ENCODE results near the gene AXIN2.

DNA sequence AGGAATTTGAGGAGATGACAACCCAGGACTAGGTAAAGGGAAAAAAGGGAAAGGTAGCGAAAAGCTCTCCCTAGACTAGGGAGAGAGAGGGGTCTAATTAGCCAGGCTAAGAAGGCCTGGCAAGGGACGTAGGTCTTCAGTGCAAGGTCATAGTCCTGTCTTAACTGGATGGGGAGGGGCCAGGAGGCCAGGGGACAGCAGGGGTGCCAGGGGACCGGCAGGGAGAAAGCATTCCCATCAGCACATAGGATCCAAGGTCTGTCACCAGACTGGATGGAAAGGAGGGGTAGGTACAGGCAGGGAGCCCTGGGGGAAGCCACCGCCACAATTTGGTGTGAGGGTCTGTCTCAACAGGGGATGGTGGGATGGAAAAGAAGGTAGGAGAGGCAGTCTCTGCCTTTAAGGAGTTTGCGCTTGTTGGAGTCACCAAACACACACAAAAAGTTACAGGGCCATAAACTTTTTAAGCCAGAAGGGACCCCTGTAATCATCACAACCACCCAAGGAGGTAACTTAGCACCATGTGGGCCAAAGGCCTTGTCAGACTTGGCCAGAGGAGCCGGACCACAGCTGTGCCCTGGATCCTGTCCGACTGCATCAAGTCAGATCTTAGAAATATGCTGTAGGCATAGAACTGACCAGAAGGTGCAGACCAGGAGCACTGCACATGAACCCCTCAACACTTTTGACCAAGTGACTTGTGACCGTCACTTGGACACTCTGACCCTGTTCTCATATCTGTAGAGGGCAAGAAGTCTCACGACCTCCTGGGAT lies 10.0 kb downstream of the AXIN2 start:
- TF ChIP-seq, protein P1, sequence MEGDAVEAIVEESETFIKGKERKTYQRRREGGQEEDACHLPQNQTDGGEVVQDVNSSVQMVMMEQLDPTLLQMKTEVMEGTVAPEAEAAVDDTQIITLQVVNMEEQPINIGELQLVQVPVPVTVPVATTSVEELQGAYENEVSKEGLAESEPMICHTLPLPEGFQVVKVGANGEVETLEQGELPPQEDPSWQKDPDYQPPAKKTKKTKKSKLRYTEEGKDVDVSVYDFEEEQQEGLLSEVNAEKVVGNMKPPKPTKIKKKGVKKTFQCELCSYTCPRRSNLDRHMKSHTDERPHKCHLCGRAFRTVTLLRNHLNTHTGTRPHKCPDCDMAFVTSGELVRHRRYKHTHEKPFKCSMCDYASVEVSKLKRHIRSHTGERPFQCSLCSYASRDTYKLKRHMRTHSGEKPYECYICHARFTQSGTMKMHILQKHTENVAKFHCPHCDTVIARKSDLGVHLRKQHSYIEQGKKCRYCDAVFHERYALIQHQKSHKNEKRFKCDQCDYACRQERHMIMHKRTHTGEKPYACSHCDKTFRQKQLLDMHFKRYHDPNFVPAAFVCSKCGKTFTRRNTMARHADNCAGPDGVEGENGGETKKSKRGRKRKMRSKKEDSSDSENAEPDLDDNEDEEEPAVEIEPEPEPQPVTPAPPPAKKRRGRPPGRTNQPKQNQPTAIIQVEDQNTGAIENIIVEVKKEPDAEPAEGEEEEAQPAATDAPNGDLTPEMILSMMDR (IDR thresholded peaks at IDR 0.05): no peak
- TF ChIP-seq POLR2A (IDR thresholded peaks at IDR 0.05): no peak
